GM18868 (cell line): ENCODE results near the gene IRS2.

Experiments
- ATAC-seq: cut with Tn5 transposase; IDR thresholded peaks from one replicate; pipeline ENCODE4 v1.9.1; 2021; ENCODE audit warnings: mild to moderate bottlenecking, moderate library complexity; ENCODE audit not compliant: unreplicated experiment

IRS2 gene

DNA sequence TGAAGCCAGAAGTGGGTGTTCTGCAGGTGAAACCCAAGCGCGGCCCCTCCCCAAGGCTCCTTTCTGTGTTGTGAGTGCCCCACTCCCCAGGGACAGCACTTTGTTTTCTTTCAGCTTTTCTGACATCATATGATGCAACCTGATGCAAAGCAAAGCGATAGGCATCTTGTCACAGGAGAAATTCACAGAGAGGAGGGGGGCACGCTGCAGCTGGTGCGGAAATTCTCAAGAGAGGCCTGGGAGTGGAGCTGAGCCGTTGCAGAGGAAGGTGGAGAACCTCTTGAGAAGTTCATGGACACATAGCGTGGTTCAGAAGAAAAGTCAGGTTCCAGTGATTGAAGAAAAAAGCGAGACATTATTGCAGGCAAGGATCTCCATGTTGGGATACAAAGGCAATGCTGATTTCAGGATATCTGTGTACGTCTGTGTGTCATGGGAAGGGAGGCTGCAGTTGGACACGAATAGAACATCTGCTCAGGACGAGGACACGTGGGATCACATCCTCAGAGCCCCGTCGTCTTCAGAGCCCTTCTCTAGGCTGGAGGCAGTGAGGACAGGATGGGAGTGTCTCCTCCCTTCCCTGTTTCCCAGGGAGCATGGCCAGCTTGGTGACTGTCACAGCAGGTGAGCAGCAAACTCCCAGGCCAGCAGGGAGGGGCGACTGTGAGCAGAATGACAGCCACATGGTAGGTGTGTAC, 79.2 kb downstream of the IRS2 start:
- ATAC-seq: no peak

DNA sequence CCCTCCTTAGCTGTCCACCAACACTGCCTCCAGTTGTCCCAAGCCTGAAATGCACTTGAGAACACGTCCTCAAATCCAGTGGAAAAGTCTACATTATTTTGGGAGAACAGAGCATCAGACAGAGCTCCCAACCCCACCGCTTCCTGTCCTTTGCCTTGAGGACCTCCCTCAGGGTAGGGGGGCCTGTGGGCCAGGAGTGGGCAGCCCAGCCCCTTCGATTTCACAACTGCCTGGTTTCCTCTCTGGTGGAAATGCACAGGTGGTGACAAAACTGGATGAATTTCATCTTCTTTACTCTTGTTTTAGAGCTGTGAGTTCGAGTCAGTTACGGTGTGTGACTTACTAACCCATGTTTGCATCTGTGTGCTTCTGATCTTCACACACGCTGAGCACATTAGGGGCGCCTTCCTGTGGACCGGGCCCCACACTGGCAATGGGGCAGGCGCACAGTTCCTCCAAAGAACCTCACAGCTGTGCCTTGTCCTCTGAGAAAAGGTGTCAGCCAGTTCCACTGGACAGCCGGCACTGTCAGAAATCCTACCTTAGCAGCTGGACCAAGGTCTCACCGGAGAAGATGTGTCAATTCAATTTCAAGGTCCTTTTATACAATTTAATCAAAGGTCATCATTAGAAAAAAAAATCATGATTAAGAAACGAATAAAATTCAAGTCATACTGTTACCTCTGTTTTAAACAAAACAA, 80.2 kb downstream of the IRS2 start:
- no peak for ATAC-seq

GRCh38 chr13:109704771-109705635, 81.4 kb downstream of the IRS2 start:
- ATAC-seq: no peak

DNA sequence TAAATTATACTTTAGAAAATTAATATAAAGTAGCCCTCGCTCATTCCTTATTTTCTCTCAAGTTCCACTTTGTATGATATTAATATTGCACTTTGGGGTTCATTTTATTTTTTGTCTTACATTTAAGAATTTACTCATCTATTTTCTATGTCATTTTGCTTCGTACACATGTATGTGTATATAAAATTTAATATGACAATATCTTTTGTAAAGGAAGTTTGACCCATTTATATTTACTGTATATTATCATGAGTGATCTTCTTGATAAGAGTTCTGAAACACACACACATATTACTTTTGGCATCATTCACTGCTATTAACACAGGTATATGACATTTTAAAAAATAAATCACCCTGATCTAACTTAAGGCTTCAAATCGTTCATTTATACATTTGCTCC, 83.1 kb downstream of the IRS2 start:
- ATAC-seq: no peak
